A549 (cell line): ENCODE results near the gene SMIM14. TPM values are rescaled to one million over a fixed set of nuclear protein-coding genes. Genes with fewer than 3 reads are reported as not detected.

ENCODE experiments used
- ATAC-seq, 2 experiments: fragments of 200-7000 bp in 1 of 2; fragments of >200 bp in 1 of 2; cut with Nextera tagmentation in 1 of 2; cut with Tn5 transposase in 1 of 2; 3 replicates each; pipeline versions ENCODE4 v1.8.0 to v1.9.1; 2018 to 2020; ENCODE audit warnings: mild to moderate bottlenecking in 1 of 2, moderate library complexity in 1 of 2
- CTCF ChIA-PET: fragments of 300-600 bp; sonication (Branson Sonifier 250); formaldehyde crosslinking; extraction: SDS; loops from one replicate; lab custom pipeline; 2021; ENCODE audit warnings: antibody characterized with exemption, inconsistent platforms; lab: Yijun Ruan, JAX
- POLR2A ChIA-PET: fragments of 350-600 bp; formaldehyde crosslinking; extraction: SDS; loops from one replicate; lab custom pipeline; 2021; ENCODE audit warnings: antibody characterized with exemption, inconsistent platforms; lab: Yijun Ruan, JAX
- DNase-seq, 2 experiments: peaks; one replicate each; pipeline versions ENCODE4 v3.0.0 to v3.0.0-alpha.2; 2011 to 2016; ENCODE audit warnings: low read depth in 1 of 2, low spot score in 1 of 2
- FAIRE-seq: peaks from 2 replicates; lab custom pipeline; 2011; peaks lifted over from hg19 to GRCh38; lab: Jason Lieb, UNC
- H3K27ac ChIP-seq, 2 experiments: fragments of >200 bp; sonication (Bioruptor Twin); formaldehyde crosslinking; 3 replicates each; pipeline ENCODE4 v1.5.1; 2016 to 2017
- H3K4me1 ChIP-seq: fragments of >200 bp; sonication (Bioruptor Twin); formaldehyde crosslinking; 3 replicates; pipeline ENCODE4 v1.6.1; 2016
- H3K4me2 ChIP-seq: fragments of >200 bp; sonication (Bioruptor Twin); formaldehyde crosslinking; 3 replicates; pipeline ENCODE4 v1.6.1; 2016
- H3K4me3 ChIP-seq: fragments of >200 bp; sonication (Bioruptor Twin); formaldehyde crosslinking; 3 replicates; pipeline ENCODE4 v1.5.1; 2016
- H3K9me3 ChIP-seq: fragments of >200 bp; sonication (Bioruptor Twin); formaldehyde crosslinking; 3 replicates; pipeline ENCODE4 v1.6.1; 2016
- ATOH8 ChIP-seq: fragments of 250-450 bp; sonication (Bioruptor Pico); IDR thresholded peaks from 2 replicates; pipeline ENCODE4 v1.5.0; 2020; ENCODE audit warnings: low read depth, mild to moderate bottlenecking, moderate library complexity
- CEBPB ChIP-seq, 2 experiments: fragments of >200 bp in 1 of 2; sonication (Bioruptor Twin) in 1 of 2; formaldehyde crosslinking in 1 of 2; IDR thresholded peaks; 2 replicates each; pipeline ENCODE4 v1.6.1; 2012 to 2016
- EHF ChIP-seq: fragments of 250-450 bp; sonication (Bioruptor Pico); IDR thresholded peaks from 2 replicates; pipeline ENCODE4 v1.5.0; 2020; ENCODE audit warnings: mild to moderate bottlenecking
- ELK1 ChIP-seq: fragments of 150-350 bp; IDR thresholded peaks from 2 replicates; pipeline ENCODE4 v1.6.1; 2014; ENCODE audit warnings: low read depth, mild to moderate bottlenecking, low read length
- ESRRA ChIP-seq: fragments of 150-350 bp; IDR thresholded peaks from 2 replicates; pipeline ENCODE4 v1.6.1; 2014; ENCODE audit warnings: mild to moderate bottlenecking, low read length, borderline replicate concordance
- FOXS1 ChIP-seq: fragments of 250-450 bp; sonication (Bioruptor Pico); IDR thresholded peaks from 2 replicates; pipeline ENCODE4 v1.5.0; 2020; ENCODE audit warnings: mild to moderate bottlenecking, moderate library complexity
- HEYL ChIP-seq: fragments of 250-450 bp; sonication (Bioruptor Pico); IDR thresholded peaks from 2 replicates; pipeline ENCODE4 v1.8.0; 2021; ENCODE audit warnings: mild to moderate bottlenecking, moderate library complexity
- JUN ChIP-seq, 2 experiments: fragments of >200 bp; sonication (Bioruptor Twin); formaldehyde crosslinking; IDR thresholded peaks; 2 replicates in 1 of 2; 3 replicates in 1 of 2; pipeline ENCODE4 v1.6.1; 2016 to 2017
- KDM5A ChIP-seq: fragments of 200-600 bp; sonication (generic); IDR thresholded peaks from 2 replicates; pipeline ENCODE4 v1.6.1; 2016; ENCODE audit warnings: antibody characterized with exemption, mild to moderate bottlenecking
- MYC ChIP-seq: IDR thresholded peaks from 2 replicates; pipeline ENCODE4 v1.6.1; 2012; ENCODE audit warnings: mild to moderate bottlenecking, inconsistent platforms, low read length, improper control_type of control experiment, borderline replicate concordance
- NPAS2 ChIP-seq: fragments of 250-450 bp; sonication (Bioruptor Pico); IDR thresholded peaks from 2 replicates; pipeline ENCODE4 v1.8.0; 2022; ENCODE audit warnings: mild to moderate bottlenecking, moderate library complexity, borderline replicate concordance
- POLR2A ChIP-seq: IDR thresholded peaks from 2 replicates; pipeline ENCODE4 v1.6.1; 2012; ENCODE audit warnings: mild to moderate bottlenecking, low read length
- RAD21 ChIP-seq, 2 experiments: fragments of >200 bp in 1 of 2; sonication (Bioruptor Twin) in 1 of 2; formaldehyde crosslinking in 1 of 2; IDR thresholded peaks in 1 of 2; conservative IDR thresholded peaks in 1 of 2; 2 replicates in 1 of 2; 3 replicates in 1 of 2; pipeline ENCODE4 v1.6.1; 2012 to 2018; ENCODE audit warnings: inconsistent platforms in 1 of 2
- RARB ChIP-seq: fragments of 250-450 bp; sonication (Bioruptor Pico); IDR thresholded peaks from 2 replicates; pipeline ENCODE4 v1.8.0; 2021; ENCODE audit warnings: mild to moderate bottlenecking, moderate library complexity
- REST ChIP-seq: fragments of 200-600 bp; sonication (generic); IDR thresholded peaks from 2 replicates; pipeline ENCODE4 v1.6.1; 2016; ENCODE audit warnings: antibody characterized with exemption, mild to moderate bottlenecking, moderate library complexity
- SMC3 ChIP-seq: fragments of >200 bp; sonication (Bioruptor Twin); formaldehyde crosslinking; IDR thresholded peaks from 3 replicates; pipeline ENCODE4 v1.6.1; 2018; ENCODE audit warnings: inconsistent platforms
- SREBF2 ChIP-seq: fragments of 450-650 bp; IDR thresholded peaks from 2 replicates; pipeline ENCODE4 v1.6.1; 2014; ENCODE audit warnings: mild to moderate bottlenecking, moderate library complexity
- ZFP36 ChIP-seq: fragments of 450-650 bp; IDR thresholded peaks from 2 replicates; pipeline ENCODE4 v1.6.1; 2014; ENCODE audit warnings: borderline replicate concordance; ENCODE audit not compliant: partially characterized antibody
- ZSCAN20 ChIP-seq: fragments of 250-450 bp; sonication (Bioruptor Pico); IDR thresholded peaks from 2 replicates; pipeline ENCODE4 v1.8.0; 2022; ENCODE audit warnings: mild to moderate bottlenecking, moderate library complexity
- WGBS: methylation state at CpG from one replicate; pipeline ENCODE4 v1.1.6; 2017; ENCODE audit errors: missing lambda C conversion rate; 5-methylcytosine and 5-hydroxymethylcytosine counted together
- polyA plus RNA-seq, 4 experiments: library from polyadenylated mRNA; depleted of rRNA in 3 of 4; stranded (reverse); fragments of >200 nt; fragmentation: RNase III in 1 of 4; extraction: RNeasy Plus Mini Kit Qiagen cat#74134 plus additional on column Dnase treatment in 1 of 4; gene quantifications; 2 replicates in 3 of 4; 3 replicates in 1 of 4; pipeline ENCODE4 v1.2.3, GENCODE V29; 2011 to 2017
- TF ChIP-seq, protein P1 (sequence below): fragments of >200 bp; sonication (Bioruptor Twin); formaldehyde crosslinking; IDR thresholded peaks from 3 replicates; pipeline ENCODE4 v1.5.1; 2016
- TF ChIP-seq, protein P2 (sequence below): IDR thresholded peaks from 2 replicates; pipeline ENCODE4 v1.6.1; 2012; ENCODE audit warnings: low read depth, borderline replicate concordance

SMIM14 gene
- polyA plus RNA-seq, 2 of the 4 experiments (the other 2 are of a cell fraction) = 20.5 to 81.3 TPM

- ATAC-seq = no peak
- FAIRE-seq = no peak
- Histone ChIP-seq H3K4me3 (peak overlapping the region; percentile 85), H3K9me3 (no peaks in the 10 kb centered on the region), H3K27ac (peak overlapping the region; percentile 91 to 96), H3K4me1 (peaks cover 27% of the 10 kb centered on the region), H3K4me2 (peak overlapping the region; percentile 96)
- ChIA-PET POLR2A (interaction anchor here (2.9 to 3.3 kb wide), 3 partner anchors 14 to 113 kb away, joined by 27 to 38 read pairs (median 36); partner anchors contain the start of gene UGDH), CTCF (interaction anchor here (0.6 to 1.9 kb wide), 3 partner anchors 13 to 168 kb away, joined by 3 to 10 read pairs (median 4); no protein-coding TSS in a partner anchor)
- no peak for DNase-seq
- no peak for TF ChIP-seq JUN (IDR thresholded peaks at IDR 0.05)
- WGBS = 2% methylated on average over 6 of the region's 6 CpGs
Observed at GRCh38 chr4:39637221-39637585, 1.5 kb downstream of the SMIM14 start.

DNA sequence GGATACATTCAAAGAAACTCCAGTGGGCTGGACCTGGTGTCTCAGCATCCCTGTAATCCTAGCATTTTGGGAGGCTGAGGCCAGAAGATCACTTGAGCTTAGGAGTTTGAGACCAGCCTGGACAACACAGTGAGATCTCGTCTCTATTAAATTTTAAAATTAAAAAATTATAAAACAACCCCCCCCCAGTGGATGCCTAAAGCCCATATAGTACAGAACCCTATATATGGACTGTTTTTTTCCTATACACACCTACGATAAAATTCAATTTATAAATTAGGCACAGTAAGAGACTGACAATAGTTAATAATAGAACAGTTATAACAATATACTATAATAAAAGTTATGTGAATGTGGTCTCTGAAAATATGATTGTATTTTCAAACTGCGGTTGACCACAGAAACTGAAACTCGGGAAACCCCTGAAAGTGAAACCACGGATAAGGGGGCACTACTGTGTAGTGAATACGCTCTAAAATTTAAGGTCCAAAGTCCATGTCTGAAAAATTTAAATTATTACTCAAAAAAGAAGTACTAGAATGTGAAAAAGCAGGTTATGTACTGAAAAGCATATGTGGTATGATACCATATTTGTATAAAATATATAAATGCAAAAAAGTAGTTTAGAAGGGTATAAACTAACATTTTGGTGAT, 2.0 kb downstream of the SMIM14 start:
- TF ChIP-seq RARB = no peak
- TF ChIP-seq ZFP36 = no peak
- no peak for TF ChIP-seq SREBF2
- no peak for TF ChIP-seq POLR2A
- TF ChIP-seq RAD21 (conservative IDR thresholded peaks at IDR 0.05 in 1 of 2, IDR thresholded peaks at IDR 0.05 in 1 of 2) = peak; percentile 22 to 50
- TF ChIP-seq, protein P1, sequence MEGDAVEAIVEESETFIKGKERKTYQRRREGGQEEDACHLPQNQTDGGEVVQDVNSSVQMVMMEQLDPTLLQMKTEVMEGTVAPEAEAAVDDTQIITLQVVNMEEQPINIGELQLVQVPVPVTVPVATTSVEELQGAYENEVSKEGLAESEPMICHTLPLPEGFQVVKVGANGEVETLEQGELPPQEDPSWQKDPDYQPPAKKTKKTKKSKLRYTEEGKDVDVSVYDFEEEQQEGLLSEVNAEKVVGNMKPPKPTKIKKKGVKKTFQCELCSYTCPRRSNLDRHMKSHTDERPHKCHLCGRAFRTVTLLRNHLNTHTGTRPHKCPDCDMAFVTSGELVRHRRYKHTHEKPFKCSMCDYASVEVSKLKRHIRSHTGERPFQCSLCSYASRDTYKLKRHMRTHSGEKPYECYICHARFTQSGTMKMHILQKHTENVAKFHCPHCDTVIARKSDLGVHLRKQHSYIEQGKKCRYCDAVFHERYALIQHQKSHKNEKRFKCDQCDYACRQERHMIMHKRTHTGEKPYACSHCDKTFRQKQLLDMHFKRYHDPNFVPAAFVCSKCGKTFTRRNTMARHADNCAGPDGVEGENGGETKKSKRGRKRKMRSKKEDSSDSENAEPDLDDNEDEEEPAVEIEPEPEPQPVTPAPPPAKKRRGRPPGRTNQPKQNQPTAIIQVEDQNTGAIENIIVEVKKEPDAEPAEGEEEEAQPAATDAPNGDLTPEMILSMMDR = peak; percentile 28; the same call in 1 of the 3 replicates
- TF ChIP-seq ATOH8 = no peak
- CTCF ChIA-PET = interaction anchor here (0.6 kb wide), 1 partner anchor 117 kb away, joined by 3 read pairs; no protein-coding TSS in a partner anchor
- H3K27ac ChIP-seq = peak overlapping the region; percentile 91 to 96
- DNase-seq = no peak
- H3K4me1 ChIP-seq = peaks cover 27% of the 10 kb centered on the region
- H3K4me3 ChIP-seq = peak overlapping the region; percentile 85
- H3K9me3 ChIP-seq = no peaks in the 10 kb centered on the region
- under 1% methylated on average over 6 of the region's 6 CpGs for WGBS
- no peak for FAIRE-seq
- POLR2A ChIA-PET = interaction anchor here (1.1 kb wide), 1 partner anchor 109 kb away, joined by 3 read pairs; the partner anchor contains the start of gene UGDH
- no peak for ATAC-seq
- H3K4me2 ChIP-seq = peak overlapping the region; percentile 96

- 73% methylated on average over 1 of the region's 1 CpG for WGBS
- DNase-seq (no peak), ATAC-seq (no peak), FAIRE-seq (no peak)
- peaks cover 28% of the 10 kb centered on the region for H3K4me1 ChIP-seq
- ChIA-PET CTCF (no interaction called here), POLR2A (interaction anchor here (1.0 kb wide), 1 partner anchor 108 kb away, joined by 3 read pairs; the partner anchor contains the start of gene UGDH)
- peak overlapping the region in 1 of 2 experiments; percentile 57; a peak in 3 of 6 replicates for H3K27ac ChIP-seq
- H3K4me2 ChIP-seq = peak overlapping the region; percentile 96
- H3K4me3 ChIP-seq = no peak overlapping the region
- TF ChIP-seq RAD21 (conservative IDR thresholded peaks at IDR 0.05 in 1 of 2, IDR thresholded peaks at IDR 0.05 in 1 of 2) = no peak
- TF ChIP-seq KDM5A = no peak
- TF ChIP-seq ELK1 = no peak
- no peak for TF ChIP-seq REST
- TF ChIP-seq RARB = no peak
- TF ChIP-seq ESRRA = no peak
- no peak for TF ChIP-seq ZFP36
- no peak for TF ChIP-seq POLR2A
- no peak for TF ChIP-seq EHF
- TF ChIP-seq CEBPB (IDR thresholded peaks at IDR 0.05) = no peak
- no peak for TF ChIP-seq HEYL (CRISPR knock-in tag)
- no peak for TF ChIP-seq NPAS2 (CRISPR knock-in tag)
- TF ChIP-seq ZSCAN20 = no peak
- TF ChIP-seq, protein P2, sequence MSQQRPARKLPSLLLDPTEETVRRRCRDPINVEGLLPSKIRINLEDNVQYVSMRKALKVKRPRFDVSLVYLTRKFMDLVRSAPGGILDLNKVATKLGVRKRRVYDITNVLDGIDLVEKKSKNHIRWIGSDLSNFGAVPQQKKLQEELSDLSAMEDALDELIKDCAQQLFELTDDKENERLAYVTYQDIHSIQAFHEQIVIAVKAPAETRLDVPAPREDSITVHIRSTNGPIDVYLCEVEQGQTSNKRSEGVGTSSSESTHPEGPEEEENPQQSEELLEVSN = no peak
- no peak for TF ChIP-seq MYC
- TF ChIP-seq FOXS1 (CRISPR knock-in tag) = no peak
- no peak for TF ChIP-seq SMC3
- no peaks in the 10 kb centered on the region for H3K9me3 ChIP-seq
Observed at GRCh38 chr4:39635023-39635422, 3.6 kb downstream of the SMIM14 start.
